NCI-H526 (cell line): ENCODE results near the gene MAP7.
"Not testable (repeated sequence)": the region's sequence is repeated elsewhere in the genome, so short reads cannot be mapped to it uniquely, and the experiment has no call there.

Experiments
- DNase-seq, 2 experiments: peaks; one replicate each; lab custom pipeline; 2025; lab: John Stamatoyannopoulos, UW

The MAP7 gene

DNA sequence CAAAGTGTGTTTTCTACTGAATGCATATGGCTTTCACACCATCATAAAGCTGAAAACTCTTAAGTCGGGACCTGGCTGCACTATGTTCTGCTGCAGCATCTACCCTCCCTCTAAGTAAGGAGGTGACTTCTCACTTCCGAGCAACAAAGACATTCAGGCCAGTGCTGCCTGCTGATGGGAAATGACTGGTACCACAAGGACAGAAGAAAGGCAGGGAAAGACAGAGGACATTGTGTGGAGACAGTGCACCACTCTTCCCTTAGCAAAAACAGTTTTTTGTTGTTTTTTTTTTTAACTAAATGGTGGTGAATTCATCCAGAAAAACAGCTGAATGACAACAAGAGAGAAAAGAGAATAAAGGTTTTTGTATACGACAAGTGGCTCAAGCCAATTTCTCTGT lies 81.5 kb downstream of the MAP7 start:
- DNase-seq = no peak

DNA sequence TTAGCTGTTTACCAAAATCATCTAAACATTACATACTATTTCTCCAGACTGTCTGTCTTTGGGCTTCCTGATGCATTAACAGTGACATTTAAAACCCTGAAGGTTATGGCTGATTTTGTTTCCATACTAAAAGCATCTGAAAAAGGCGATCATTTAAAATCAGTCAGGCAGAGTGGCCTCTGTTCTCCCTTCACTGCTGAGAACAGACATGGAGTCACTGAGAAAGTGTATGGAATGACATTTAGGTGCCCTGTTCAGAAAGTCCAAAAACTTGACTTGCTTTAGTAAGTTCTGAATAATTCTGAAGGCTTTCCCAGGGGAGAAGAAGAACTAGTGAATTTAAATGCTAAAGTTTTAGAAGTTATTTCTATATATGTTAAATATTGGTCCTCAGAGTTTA lies 83.0 kb downstream of the MAP7 start:
- DNase-seq = no peak

DNA sequence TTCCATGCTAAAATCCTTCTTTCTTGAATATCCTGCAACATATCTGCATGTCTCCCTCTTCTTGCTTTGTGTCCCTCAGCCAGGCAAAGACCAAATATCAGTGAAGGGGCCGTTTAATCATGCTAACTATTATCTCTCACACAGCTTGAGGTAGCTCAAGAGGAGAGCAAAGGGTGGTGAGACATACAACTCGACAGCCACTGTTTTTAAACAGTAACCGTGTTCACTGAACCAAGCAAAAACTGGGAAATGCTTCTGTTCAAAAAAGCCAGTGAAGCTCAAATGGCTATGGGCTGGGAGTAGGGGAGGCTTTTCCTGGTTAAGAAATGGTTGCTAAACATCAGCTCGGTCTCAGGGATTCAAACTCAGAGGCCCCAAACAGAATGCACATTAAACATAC lies 83.4 kb downstream of the MAP7 start:
- peak; percentile 53 to 71 for DNase-seq

DNA sequence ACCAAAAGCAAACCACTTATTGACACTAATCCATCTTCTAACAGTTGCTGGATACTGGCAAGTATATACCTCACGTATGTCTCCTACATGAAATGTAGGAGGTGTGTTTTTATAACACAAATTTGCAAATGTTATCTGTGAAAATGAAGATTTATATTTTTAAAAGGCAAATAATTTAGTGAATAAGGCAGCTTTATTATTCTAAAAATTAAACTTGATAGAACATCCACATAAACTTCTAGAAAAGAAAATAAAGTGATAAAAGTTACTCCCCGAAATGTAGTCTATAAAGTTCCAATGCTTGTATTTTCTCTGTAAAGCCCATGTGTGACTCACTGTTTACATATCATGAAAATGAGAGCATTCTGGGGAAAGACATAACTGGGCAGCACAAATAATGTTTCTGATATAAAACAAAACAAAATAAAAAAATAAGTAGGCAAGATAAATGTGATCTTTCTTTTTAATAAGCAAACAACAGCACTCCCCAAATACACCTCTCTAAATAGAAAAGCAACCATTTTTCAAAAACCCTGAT lies 84.4 kb downstream of the MAP7 start:
- no peak for DNase-seq

DNA sequence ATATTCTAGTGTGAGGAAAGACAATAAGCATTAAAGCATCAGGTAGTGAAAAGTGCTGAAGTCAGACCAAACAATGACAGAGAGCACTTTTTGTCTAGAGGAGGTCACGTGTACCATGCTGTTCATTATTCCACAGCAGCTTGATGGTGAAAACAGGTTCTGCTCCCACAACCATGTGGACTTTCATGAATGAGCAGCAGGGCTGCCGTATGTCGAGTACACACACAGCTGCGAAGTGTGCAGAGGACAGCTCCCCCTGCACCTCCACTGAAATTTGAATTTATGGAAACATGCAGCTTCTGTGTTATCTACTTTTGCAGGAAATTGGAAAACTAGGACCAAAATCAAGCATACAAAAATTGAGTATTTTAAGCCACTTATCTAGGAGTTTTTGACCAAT lies 85.3 kb downstream of the MAP7 start:
- DNase-seq = peak; percentile 66 to 82

DNA sequence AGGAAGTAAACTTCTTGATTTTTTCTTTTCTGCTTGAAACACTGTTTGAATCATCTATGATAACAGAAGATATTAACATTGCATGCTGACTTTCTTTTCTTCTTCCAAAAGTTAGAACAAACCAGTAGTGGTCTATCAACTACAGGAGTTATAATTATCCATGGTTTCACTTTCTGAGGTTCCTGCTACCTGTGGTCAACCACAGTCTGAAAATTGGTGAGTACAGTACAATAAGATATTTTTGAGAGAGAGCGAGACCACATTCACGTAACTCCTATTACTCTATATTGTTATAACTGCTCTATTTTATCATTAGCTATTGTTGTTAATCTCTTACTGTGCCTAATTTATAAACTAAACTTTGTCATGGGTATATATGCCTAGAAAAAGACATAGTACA lies 86.1 kb downstream of the MAP7 start:
- DNase-seq = no peak

DNA sequence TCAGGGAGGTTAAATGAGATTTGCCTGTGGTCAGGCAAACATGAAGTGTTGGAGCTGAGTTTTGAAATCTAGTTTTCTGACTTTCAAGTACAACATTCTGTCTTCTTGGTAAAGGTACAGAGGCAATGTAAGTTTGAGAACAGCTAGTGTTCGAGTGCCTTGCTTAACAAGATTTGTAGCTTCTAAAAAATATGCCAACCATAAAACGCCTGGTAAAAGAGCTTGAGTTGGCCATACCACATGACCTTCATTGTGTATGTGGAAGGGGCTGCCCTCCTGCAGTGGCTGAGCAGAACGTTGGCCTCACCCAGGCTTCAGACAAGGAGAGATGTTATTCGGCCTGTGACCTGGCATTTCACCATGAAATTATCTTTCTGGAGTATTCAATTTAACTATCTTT lies 86.5 kb downstream of the MAP7 start:
- no peak for DNase-seq

DNA sequence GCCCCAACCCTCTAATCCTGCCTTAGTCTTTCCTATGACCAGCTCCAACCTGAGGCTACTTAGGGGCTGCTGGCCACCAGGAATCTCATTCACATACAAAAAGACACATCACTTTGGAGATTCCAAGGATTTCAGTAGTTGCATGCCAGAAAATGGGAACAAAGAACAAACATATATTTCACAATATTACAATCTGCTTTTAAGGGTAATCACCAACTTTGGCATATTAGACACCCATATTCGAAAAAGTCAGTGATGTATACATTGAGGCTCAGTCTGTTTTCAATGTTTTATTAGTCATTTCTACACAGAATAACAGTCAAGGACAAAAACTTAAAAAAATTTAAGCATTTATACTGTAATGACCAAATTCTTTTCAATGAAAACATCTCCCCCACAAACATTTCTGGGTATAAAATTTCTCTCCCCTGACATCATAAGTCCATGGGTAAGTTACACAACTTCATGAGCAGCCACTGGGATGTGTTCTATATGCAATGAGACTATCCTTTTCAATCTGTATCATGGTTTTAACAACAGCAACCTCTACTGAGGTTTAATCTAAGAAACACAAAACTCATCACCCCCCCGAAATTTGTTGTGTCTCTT lies 103.5 kb downstream of the MAP7 start:
- no peak for DNase-seq

DNA sequence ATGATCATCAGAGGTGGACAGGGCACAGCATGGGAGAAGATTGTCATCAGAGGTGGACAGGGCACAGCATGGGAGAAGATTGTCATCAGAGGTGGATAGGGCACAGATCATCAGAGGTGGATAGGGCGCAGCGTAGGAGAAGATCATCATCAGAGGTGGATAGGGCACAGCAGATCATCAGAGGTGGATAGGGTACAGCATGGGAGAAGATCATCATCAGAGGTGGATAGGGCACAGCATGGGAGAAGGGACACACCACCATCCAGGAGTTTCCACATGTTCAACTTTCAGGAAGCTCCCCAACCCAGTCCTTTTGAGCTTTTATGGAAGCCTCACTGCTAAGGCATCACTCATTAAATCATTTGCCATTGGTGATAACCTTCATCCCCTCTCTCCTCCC lies 104.1 kb downstream of the MAP7 start:
- DNase-seq = no peak

DNA sequence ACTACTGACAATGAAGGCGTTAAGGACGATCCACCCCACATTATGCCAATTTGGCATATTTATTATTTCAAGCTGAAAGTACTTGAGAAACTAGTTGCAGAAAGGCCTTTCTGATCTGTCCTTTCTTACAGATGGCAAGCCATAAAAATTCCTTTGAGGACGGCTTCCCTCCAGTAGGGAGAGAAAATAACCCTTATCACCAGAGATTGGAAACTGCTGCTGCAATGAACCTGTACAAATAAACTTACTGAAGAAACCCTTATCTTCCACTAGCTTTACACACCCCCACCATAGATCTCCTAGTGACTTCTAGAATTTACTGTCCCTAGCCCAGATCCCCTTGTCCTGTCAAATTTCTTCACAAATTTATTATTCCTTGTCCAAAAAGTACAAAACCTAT lies 105.2 kb downstream of the MAP7 start:
- no peak for DNase-seq

DNA sequence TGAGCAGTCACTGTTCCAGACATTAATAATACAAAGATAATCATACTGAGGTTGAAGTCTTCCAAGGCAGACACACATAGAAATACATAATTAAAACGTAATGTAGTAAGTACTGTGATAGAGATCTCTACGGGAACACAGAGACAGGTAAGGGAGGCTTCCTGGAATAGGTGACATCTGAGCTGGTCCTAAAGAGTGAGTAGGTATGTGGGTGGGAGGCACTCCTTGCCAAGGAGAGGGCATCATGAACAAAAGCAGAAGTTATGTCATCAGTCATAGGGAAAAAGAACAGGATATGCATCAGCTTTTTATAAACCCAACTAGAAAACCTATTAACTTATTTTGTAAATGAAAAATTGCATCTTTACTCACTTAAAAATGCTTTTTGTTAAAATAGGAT lies 110.0 kb downstream of the MAP7 start:
- DNase-seq = no peak

DNA sequence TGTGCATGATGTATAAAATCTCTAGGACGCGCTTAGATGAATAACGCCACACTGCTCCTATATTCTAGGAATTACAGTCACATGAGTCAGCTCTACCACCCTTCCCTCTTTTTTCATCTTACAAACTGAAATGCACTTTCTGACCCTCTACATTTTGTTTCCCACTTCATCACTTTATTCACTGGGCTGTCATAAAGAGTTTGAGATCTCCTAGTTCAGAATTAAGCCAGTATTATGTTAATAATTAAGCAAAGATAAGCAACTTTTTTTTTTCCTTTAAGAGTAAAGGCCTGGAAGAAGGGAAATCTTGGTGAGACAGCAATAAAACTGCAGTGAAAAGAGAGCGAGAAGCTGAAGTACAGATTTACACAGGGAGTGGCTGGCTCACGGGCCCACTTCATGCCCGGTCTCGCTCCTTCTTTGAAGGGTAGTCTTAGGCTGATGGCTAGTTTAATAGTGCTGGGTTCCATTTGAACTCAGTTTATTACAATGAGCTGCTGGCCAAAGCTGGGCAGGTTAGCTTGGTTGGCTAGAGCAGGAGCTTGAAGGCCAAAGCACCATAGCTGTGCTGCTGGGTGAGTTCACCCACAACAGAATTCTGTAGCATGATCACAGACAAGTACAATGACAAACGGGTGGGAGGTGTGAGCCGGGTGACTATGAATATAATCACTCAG lies 110.6 kb downstream of the MAP7 start:
- DNase-seq = no peak

DNA sequence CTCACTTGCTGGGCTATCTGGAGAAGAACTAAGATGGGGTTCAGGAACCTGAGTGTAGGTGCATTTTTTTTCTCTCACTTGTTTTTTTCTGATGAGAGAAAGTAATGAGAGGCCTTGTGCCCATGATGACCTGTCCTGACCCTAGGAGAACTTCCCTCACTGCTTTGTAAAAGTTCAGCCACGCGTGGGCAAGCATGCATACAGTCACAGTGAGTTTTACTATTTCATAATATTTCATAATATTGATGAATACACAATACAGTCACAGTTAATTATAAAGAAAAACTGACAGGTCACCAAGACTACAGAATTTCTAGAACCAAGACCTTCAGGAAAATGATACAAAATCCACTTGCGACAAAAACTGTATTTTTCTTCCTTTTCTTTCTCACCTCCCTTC lies 111.8 kb downstream of the MAP7 start:
- no peak for DNase-seq

DNA sequence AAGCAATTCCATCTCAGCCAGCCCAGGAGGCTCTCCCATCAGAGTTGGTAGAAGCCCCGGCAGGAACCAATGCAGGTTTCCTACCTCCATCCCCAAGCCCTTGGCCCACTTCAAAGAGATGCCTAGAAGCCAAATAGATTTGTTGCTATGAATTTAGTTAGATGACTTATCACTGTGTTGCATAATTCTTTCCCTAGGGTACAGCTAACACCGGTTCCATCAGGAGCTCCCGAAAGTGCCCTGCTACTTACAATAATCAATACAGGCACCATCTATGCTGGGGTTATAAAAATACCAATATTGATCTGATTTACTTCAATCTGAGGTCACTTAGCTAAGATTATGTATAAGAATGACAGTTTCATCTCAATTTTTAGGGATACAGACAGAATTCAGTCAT lies 113.0 kb downstream of the MAP7 start:
- no peak for DNase-seq

DNA sequence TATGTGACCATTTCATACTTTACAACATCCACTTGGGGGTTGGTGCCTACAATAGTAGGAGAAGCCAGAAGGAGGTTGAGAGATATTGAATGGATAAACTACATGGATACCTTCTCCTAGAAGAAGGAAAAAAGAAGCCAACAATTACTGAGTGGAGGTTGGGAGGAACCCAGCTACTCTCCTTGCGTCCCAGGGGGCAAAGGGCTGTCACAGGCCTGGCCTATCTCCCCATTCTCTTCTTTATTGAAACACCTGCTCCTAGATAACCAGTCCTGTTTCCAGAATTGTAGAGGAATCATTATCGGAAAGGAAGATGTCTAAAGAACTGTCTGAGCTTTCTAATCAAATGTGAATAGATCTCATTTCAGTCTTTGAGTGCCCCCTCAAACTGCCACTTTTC lies 115.1 kb downstream of the MAP7 start:
- no peak for DNase-seq

DNA sequence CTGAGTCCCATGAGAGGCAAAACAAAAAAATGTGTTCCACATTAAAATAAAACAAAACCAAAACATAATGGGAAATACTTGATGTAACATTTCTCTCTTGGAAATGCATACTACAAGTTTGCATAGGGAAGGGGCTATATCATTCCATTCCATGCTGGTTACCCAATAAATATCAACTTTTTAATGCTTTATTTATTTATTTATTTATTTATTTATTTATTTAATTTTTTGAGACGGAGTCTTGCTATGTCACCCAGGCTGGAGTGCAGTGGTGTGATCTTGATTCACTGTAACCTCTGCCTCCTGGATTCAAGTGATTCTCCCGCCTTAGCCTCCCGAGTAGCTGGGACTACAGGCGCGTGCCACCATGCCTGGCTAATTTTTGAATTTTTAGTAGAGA lies 118.9 kb downstream of the MAP7 start:
- not testable (repeated sequence) for DNase-seq

DNA sequence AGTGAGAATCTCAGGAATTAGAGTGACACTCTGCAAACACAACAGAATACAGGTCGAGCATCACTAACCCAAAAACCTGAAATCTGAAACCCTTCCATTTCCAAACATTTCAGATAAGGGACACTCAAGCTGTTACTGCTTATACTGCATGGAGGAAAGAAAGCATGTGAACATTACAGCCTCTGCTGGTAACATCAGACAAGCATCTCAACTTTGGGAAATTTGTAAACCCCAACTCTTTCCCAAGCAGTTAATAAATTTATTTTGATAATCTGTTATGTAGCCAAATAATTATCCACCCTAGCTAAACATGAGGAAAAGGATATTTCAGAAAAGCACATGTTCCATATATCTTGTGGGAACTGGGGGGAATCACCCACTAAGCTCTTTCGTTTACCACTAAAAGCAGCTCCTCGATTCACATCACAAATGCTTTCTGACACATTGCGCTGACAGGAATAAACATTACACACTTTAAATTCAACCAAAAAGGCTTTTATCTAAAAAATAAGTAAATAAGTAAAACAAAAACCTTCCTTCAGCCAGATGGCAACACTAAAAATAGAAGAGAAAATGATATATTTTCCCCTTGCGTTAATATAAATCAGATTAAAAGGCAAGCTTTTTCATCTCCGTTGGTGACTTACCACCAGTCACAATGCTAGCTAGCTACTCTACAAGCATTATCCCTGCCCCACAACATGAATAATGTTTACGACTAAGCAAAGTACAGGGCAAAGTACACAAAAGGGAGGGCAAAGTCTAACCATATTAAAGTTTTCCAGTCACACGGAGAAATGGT lies 120.8 kb downstream of the MAP7 start:
- DNase-seq = peak; percentile 7 to 35

DNA sequence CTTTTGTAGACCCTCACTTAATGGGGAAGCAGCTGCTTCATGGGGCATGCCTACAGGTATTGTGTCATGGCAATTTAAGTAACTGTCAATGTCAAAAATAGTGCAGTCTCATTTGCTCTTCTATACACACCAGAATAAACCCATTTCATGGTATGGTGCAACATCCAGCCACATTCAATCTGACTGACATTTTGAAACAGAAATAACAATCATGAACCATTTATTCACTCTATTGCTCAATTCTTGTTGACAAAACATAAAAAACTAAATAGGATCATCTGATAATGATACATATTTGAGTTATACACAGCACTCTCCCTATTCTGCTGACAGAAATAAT lies 122.9 kb downstream of the MAP7 start:
- no peak for DNase-seq

DNA sequence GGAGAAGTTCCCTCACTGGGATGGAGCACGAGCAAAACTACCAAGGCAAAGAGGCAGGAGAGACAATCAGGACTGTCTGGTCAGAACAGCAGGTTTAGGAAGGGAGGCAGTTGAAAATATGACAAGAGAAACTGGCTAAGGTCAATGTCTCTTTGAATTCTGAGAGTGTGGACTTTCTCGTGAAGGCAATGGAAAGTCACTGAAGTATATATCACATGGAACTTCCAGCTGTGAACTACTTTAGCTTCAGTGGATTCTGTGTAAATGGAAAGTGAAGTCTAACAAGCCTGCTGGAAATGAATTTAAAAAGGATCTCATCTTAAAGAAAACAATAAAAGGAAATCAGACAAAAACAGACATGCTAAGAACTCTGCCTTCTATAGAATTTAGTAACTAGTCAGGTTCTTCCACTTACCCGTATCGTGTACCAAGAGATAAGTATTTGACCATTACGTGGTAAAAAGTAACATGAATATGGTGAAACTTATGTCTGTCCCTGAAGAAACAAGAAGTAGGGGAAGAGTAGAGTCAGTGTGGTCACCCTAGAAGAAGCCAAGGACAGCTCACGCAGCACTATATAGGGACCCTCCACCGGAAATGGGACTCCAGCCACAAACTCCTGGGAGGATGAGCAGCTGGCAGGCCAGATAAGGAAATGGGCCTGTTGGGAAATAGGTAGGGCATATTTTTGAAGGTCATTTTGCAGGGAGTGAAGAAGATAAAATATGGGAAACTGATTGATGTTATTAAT lies 123.4 kb downstream of the MAP7 start:
- DNase-seq = no peak

DNA sequence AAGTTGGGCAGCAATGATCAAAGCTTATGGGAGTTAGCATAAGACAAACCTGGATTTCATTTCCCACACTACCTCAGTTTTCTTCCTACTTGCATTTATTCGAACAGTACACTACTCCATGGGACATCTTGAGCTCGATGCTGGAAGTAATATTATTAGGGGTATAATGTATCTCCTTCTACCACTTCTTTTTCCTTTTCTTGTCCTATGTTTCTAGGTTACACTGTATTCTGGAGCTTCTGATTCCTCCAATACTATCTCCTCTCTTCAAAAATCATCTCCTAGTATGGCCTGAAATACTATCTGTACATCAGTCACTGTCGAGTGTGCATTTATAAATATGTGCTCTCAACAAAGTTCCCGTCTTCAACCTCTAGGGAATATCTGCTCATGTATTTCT lies 124.4 kb downstream of the MAP7 start:
- DNase-seq = peak in 1 of 2 experiments; percentile 14

DNA sequence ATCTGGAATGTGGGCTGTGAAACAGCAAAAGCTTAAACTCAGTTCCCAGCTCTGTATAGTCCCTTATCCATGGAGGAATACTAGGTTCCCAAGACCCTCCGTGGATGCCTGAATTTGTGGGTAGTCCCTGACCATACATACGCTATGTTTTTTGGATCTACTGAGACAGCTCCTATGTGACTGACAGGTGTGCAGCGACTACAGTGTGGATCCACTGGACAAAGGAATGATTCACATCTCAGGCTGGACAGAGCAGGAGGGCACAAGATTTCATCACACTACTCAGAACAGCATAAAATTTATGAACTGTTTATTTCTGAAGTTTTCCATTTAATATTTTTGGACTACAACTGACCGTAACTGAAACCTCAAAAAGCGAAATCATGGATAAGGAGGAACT lies 125.3 kb downstream of the MAP7 start:
- DNase-seq = no peak

DNA sequence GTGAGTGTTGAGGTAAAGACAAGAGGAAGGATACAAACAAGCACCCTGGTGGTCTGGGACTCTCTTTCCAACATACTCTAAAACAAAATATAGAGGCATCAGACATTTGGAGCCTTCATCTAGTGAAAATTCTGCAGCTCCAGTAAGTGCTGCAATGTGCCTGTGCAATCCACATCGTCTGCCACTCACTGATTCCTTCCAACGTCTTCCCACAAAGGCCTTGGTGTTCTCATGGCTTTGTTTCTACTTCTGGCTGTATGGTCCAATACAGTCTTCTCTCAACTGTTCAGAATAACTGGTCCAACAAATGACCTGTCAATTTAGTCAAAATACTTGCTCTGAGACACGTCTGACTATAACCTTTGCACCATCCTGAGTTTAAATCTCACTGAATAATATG lies 125.8 kb downstream of the MAP7 start:
- DNase-seq = no peak
